Rectal smooth muscle tissue (tissue), 1 donor: ENCODE data around the gene GPR150.

Experiments used
- H3K27ac ChIP-seq: one replicate; pipeline ENCODE4 v1.7.0; 2013; ENCODE audit warnings: low read depth, low read length, inconsistent platforms
- H3K27me3 ChIP-seq: one replicate; pipeline ENCODE4 v1.7.0; 2013; ENCODE audit warnings: low read length; ENCODE audit not compliant: control insufficient read depth, insufficient read depth
- H3K36me3 ChIP-seq: one replicate; pipeline ENCODE4 v1.7.0; 2013; ENCODE audit warnings: low read length; ENCODE audit not compliant: control insufficient read depth, insufficient read depth
- H3K4me1 ChIP-seq: one replicate; pipeline ENCODE4 v1.7.0; 2013; ENCODE audit warnings: low read length; ENCODE audit not compliant: control insufficient read depth, insufficient read depth
- H3K4me3 ChIP-seq: one replicate; pipeline ENCODE4 v1.7.0; 2013; ENCODE audit warnings: low read length
- H3K9ac ChIP-seq: one replicate; pipeline ENCODE4 v1.7.0; 2013; ENCODE audit warnings: low read length

GPR150 gene

GRCh38 chr5:95611396-95611795, 8.5 kb upstream of the GPR150 start:
- no peak overlapping the region for H3K27ac ChIP-seq
- H3K9ac ChIP-seq: no peak overlapping the region
- no peaks in the 10 kb centered on the region for H3K4me1 ChIP-seq
- H3K36me3 ChIP-seq: no peaks in the 10 kb centered on the region
- H3K4me3 ChIP-seq: no peak overlapping the region
- no peaks in the 10 kb centered on the region for H3K27me3 ChIP-seq

- Histone ChIP-seq H3K36me3 (no peaks in the 10 kb centered on the region), H3K4me3 (no peak overlapping the region), H3K9ac (no peak overlapping the region), H3K4me1 (no peaks in the 10 kb centered on the region), H3K27ac (no peak overlapping the region), H3K27me3 (no peaks in the 10 kb centered on the region)
These were observed 6.4 kb upstream of the GPR150 start for GRCh38 chr5:95613514-95613913.

GRCh38 chr5:95615164-95615467, 4.8 kb upstream of the GPR150 start:
- Histone ChIP-seq H3K27ac (no peak overlapping the region), H3K27me3 (peaks cover 6% of the 10 kb centered on the region), H3K36me3 (no peaks in the 10 kb centered on the region), H3K4me3 (no peak overlapping the region), H3K9ac (no peak overlapping the region), H3K4me1 (no peaks in the 10 kb centered on the region)

- Histone ChIP-seq H3K4me3 (no peak overlapping the region), H3K27me3 (peaks cover 6% of the 10 kb centered on the region), H3K4me1 (no peaks in the 10 kb centered on the region), H3K9ac (no peak overlapping the region), H3K36me3 (no peaks in the 10 kb centered on the region), H3K27ac (no peak overlapping the region)
These were observed 2.8 kb upstream of the GPR150 start for GRCh38 chr5:95617057-95617456.

GRCh38 chr5:95619096-95619495, 791 bp upstream of the GPR150 start:
- H3K27me3 ChIP-seq: peaks cover 6% of the 10 kb centered on the region
- H3K4me1 ChIP-seq: no peaks in the 10 kb centered on the region
- no peak overlapping the region for H3K9ac ChIP-seq
- no peaks in the 10 kb centered on the region for H3K36me3 ChIP-seq
- no peak overlapping the region for H3K27ac ChIP-seq
- H3K4me3 ChIP-seq: no peak overlapping the region

- Histone ChIP-seq H3K9ac (no peak overlapping the region), H3K27ac (no peak overlapping the region), H3K4me1 (no peaks in the 10 kb centered on the region)
These were observed 315 bp upstream of the GPR150 start for GRCh38 chr5:95619514-95620029.

GRCh38 chr5:95620870-95621838, 1.3 kb downstream of the GPR150 start:
- Histone ChIP-seq H3K4me3 (peak overlapping the region; percentile 74), H3K36me3 (no peaks in the 10 kb centered on the region), H3K27me3 (peaks cover 6% of the 10 kb centered on the region), H3K9ac (no peak overlapping the region), H3K27ac (no peak overlapping the region), H3K4me1 (no peaks in the 10 kb centered on the region)

More at GRCh38 chr5:95619514-95620029, 315 bp upstream of the GPR150 start:
- no peaks in the 10 kb centered on the region for H3K36me3 ChIP-seq
- peaks cover 6% of the 10 kb centered on the region for H3K27me3 ChIP-seq
- H3K4me3 ChIP-seq: peak overlapping the region; percentile 74

- Histone ChIP-seq H3K4me1 (no peaks in the 10 kb centered on the region), H3K4me3 (no peak overlapping the region), H3K27me3 (peaks cover 6% of the 10 kb centered on the region), H3K36me3 (no peaks in the 10 kb centered on the region), H3K27ac (no peak overlapping the region), H3K9ac (no peak overlapping the region)
These were observed 2.1 kb downstream of the GPR150 start for GRCh38 chr5:95621839-95622629.

- no peak overlapping the region for H3K27ac ChIP-seq
- no peaks in the 10 kb centered on the region for H3K4me1 ChIP-seq
- H3K4me3 ChIP-seq: no peak overlapping the region
- H3K36me3 ChIP-seq: no peaks in the 10 kb centered on the region
- peaks cover 6% of the 10 kb centered on the region for H3K27me3 ChIP-seq
- no peak overlapping the region for H3K9ac ChIP-seq
These were observed 3.8 kb downstream of the GPR150 start for GRCh38 chr5:95623706-95624105.

GRCh38 chr5:95624368-95624767, 4.5 kb downstream of the GPR150 start:
- H3K27ac ChIP-seq: no peak overlapping the region
- peaks cover 6% of the 10 kb centered on the region for H3K27me3 ChIP-seq
- H3K36me3 ChIP-seq: no peaks in the 10 kb centered on the region
- H3K4me3 ChIP-seq: no peak overlapping the region
- H3K4me1 ChIP-seq: no peaks in the 10 kb centered on the region
- no peak overlapping the region for H3K9ac ChIP-seq

GRCh38 chr5:95626701-95627100, 6.8 kb downstream of the GPR150 start:
- no peaks in the 10 kb centered on the region for H3K27me3 ChIP-seq
- no peak overlapping the region for H3K4me3 ChIP-seq
- H3K9ac ChIP-seq: no peak overlapping the region
- H3K4me1 ChIP-seq: no peaks in the 10 kb centered on the region
- H3K36me3 ChIP-seq: no peaks in the 10 kb centered on the region
- H3K27ac ChIP-seq: no peak overlapping the region

GRCh38 chr5:95627971-95628810, 8.3 kb downstream of the GPR150 start:
- Histone ChIP-seq H3K9ac (no peak overlapping the region), H3K36me3 (no peaks in the 10 kb centered on the region), H3K4me1 (no peaks in the 10 kb centered on the region), H3K27ac (no peak overlapping the region), H3K27me3 (no peaks in the 10 kb centered on the region), H3K4me3 (no peak overlapping the region)
